GM12874 (cell line): ENCODE results near the gene ASTN2.

ENCODE experiments used
- CTCF ChIP-seq: IDR thresholded peaks from 2 replicates; pipeline ENCODE4 v1.5.1; 2011; ENCODE audit warnings: low read depth, mild to moderate bottlenecking, control low read depth, low read length, moderate library complexity; ENCODE audit not compliant: insufficient read depth

The ASTN2 gene

GRCh38 chr9:117088140-117088539 lies 326.7 kb downstream of the ASTN2 start:
- no peak for TF ChIP-seq CTCF

GRCh38 chr9:117084221-117084620 lies 330.6 kb downstream of the ASTN2 start:
- TF ChIP-seq CTCF: no peak

- no peak for TF ChIP-seq CTCF
Measured at GRCh38 chr9:117083559-117083958, 331.3 kb downstream of the ASTN2 start.

- no peak for TF ChIP-seq CTCF
Measured at GRCh38 chr9:117081641-117082317, 333.1 kb downstream of the ASTN2 start.

GRCh38 chr9:117080765-117081390 lies 334.0 kb downstream of the ASTN2 start:
- no peak for TF ChIP-seq CTCF

- TF ChIP-seq CTCF: no peak
Measured at GRCh38 chr9:117076571-117077290, 338.1 kb downstream of the ASTN2 start.

- TF ChIP-seq CTCF: no peak
Measured at GRCh38 chr9:117075636-117076035, 339.2 kb downstream of the ASTN2 start.
